Suprapubic skin (tissue), 3 donors: Measurements from ENCODE around the gene GSG1.

Source experiments
- POLR2A ChIP-seq, 2 donors: fragments of 450-650 bp; IDR thresholded peaks; one replicate each; pipeline ENCODE4 v1.6.1; 2017; ENCODE audit warnings: antibody characterized with exemption in 2 of 2, mild to moderate bottlenecking in 2 of 2, moderate library complexity in 2 of 2
- TF ChIP-seq, protein P1 (sequence below), 2 donors: fragments of 200-600 bp in 1 of 2; fragments of 450-650 bp in 1 of 2; sonication (generic) in 1 of 2; IDR thresholded peaks; one replicate each; pipeline ENCODE4 v1.5.1; 2016 to 2019; ENCODE audit warnings: antibody characterized with exemption in 2 of 2, mild to moderate bottlenecking in 1 of 2, moderate library complexity in 1 of 2

DNA sequence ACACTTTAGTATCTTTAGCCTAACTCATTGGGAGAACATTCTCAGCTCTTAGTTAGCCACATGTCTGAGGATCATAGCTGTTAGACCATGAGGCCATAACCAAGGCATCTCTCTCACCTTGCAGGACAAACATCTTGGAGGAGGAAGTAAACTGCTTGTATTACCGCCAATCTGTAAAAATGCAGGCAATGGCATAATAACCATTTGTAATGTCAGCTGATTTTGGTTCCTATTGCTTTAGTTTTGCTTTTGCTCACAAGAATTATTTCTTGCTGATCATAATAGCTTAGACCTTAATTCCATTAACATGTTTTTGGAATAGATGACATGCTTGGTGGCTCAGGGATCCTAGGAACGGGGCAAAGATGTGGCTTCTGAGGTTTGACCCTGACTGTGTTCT is 16.4 kb upstream of the GSG1 start:
- TF ChIP-seq, protein P1, sequence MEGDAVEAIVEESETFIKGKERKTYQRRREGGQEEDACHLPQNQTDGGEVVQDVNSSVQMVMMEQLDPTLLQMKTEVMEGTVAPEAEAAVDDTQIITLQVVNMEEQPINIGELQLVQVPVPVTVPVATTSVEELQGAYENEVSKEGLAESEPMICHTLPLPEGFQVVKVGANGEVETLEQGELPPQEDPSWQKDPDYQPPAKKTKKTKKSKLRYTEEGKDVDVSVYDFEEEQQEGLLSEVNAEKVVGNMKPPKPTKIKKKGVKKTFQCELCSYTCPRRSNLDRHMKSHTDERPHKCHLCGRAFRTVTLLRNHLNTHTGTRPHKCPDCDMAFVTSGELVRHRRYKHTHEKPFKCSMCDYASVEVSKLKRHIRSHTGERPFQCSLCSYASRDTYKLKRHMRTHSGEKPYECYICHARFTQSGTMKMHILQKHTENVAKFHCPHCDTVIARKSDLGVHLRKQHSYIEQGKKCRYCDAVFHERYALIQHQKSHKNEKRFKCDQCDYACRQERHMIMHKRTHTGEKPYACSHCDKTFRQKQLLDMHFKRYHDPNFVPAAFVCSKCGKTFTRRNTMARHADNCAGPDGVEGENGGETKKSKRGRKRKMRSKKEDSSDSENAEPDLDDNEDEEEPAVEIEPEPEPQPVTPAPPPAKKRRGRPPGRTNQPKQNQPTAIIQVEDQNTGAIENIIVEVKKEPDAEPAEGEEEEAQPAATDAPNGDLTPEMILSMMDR (IDR thresholded peaks at IDR 0.05) = no peak
- TF ChIP-seq POLR2A (IDR thresholded peaks at IDR 0.05) = no peak
